Neural progenitor cell (in vitro differentiated cells): ENCODE data around the gene SMOC2. TPM values are rescaled to one million over a fixed set of nuclear protein-coding genes. Genes with fewer than 3 reads are reported as not detected.

Source experiments
- DNase-seq: peaks from one replicate; pipeline ENCODE4 v3.0.0-alpha.2; 2016; ENCODE audit warnings: low spot score
- H2AFZ ChIP-seq: fragments of 200-600 bp; sonication (generic); replicated peaks from 2 replicates; pipeline ENCODE4 v1.6.1; 2016; ENCODE audit warnings: antibody characterized with exemption
- H3F3A ChIP-seq: fragments of 200-600 bp; sonication (generic); 2 replicates; pipeline ENCODE4 v1.6.1; 2016; ENCODE audit warnings: antibody characterized with exemption, low read depth
- H3K27ac ChIP-seq: fragments of 200-600 bp; sonication (generic); 2 replicates; pipeline ENCODE4 v1.5.1; 2016; ENCODE audit warnings: mild to moderate bottlenecking
- H3K27me3 ChIP-seq: fragments of 200-600 bp; sonication (generic); 2 replicates; pipeline ENCODE4 v1.6.1; 2016; ENCODE audit warnings: mild to moderate bottlenecking, moderate library complexity
- H3K36me3 ChIP-seq: fragments of 200-600 bp; sonication (generic); 2 replicates; pipeline ENCODE4 v1.5.1; 2016
- H3K4me1 ChIP-seq: fragments of 200-600 bp; sonication (generic); 2 replicates; pipeline ENCODE4 v1.6.1; 2016; ENCODE audit warnings: mixed run types
- H3K4me2 ChIP-seq: fragments of 200-600 bp; sonication (generic); 2 replicates; pipeline ENCODE4 v1.6.1; 2016
- H3K4me3 ChIP-seq: fragments of 200-600 bp; sonication (generic); 2 replicates; pipeline ENCODE4 v1.5.1; 2016
- H3K79me2 ChIP-seq: fragments of 200-600 bp; sonication (generic); 2 replicates; pipeline ENCODE4 v1.6.1; 2016; ENCODE audit warnings: low read depth
- H3K9ac ChIP-seq: fragments of 200-600 bp; sonication (generic); 2 replicates; pipeline ENCODE4 v1.6.1; 2016
- H3K9me3 ChIP-seq: fragments of 200-600 bp; sonication (generic); 2 replicates; pipeline ENCODE4 v1.5.1; 2016; ENCODE audit warnings: low read depth
- H4K20me1 ChIP-seq: fragments of 200-600 bp; sonication (generic); 2 replicates; pipeline ENCODE4 v1.6.1; 2016; ENCODE audit warnings: low read depth
- H3K27ac Mint-ChIP-seq: 3 replicates; pipeline ENCODE4 v1.8.0; 2021; ENCODE audit warnings: mixed read lengths
- H3K27me3 Mint-ChIP-seq: 2 replicates; pipeline ENCODE4 v1.8.0; 2022; ENCODE audit warnings: low read depth, mild to moderate bottlenecking, inconsistent platforms, moderate library complexity, mixed read lengths; ENCODE audit not compliant: insufficient read depth
- H3K36me3 Mint-ChIP-seq: 3 replicates; pipeline ENCODE4 v1.8.0; 2021; ENCODE audit warnings: mixed read lengths
- H3K4me1 Mint-ChIP-seq: 3 replicates; pipeline ENCODE4 v1.8.0; 2021; ENCODE audit warnings: mixed read lengths
- H3K4me3 Mint-ChIP-seq: 3 replicates; pipeline ENCODE4 v1.8.0; 2021; ENCODE audit warnings: mild to moderate bottlenecking, moderate library complexity, mixed read lengths
- H3K9me3 Mint-ChIP-seq: 3 replicates; pipeline ENCODE4 v1.8.0; 2020; ENCODE audit warnings: mixed read lengths
- CTCF ChIP-seq: fragments of 200-600 bp; sonication (generic); IDR thresholded peaks from 2 replicates; pipeline ENCODE4 v1.5.1; 2017; ENCODE audit warnings: antibody characterized with exemption, mild to moderate bottlenecking
- EZH2 ChIP-seq: fragments of 200-600 bp; sonication (generic); IDR thresholded peaks from 2 replicates; pipeline ENCODE4 v1.6.1; 2017; ENCODE audit warnings: antibody characterized with exemption, mild to moderate bottlenecking, moderate library complexity
- EZH2phosphoT487 ChIP-seq: fragments of 200-600 bp; sonication (generic); IDR thresholded peaks from 2 replicates; pipeline ENCODE4 v1.6.1; 2017; ENCODE audit warnings: antibody characterized with exemption
- total RNA-seq: library from RNA; depleted of rRNA; stranded (reverse); fragments of >200 nt; gene quantifications from 2 replicates; pipeline ENCODE4 v1.2.3, GENCODE V29; 2015; ENCODE audit warnings: low replicate concordance

Gene SMOC2
- total RNA-seq, 1 donor from 2014 or later, result 0.75 TPM

GRCh38 chr6:168495636-168496035 is 54.7 kb downstream of the SMOC2 start:
- H3F3A ChIP-seq, result no peaks in the 10 kb centered on the region
- no peak overlapping the region for H3K27ac ChIP-seq
- no peak overlapping the region for H2AFZ ChIP-seq
- DNase-seq, result no peak
- no peak overlapping the region for H3K4me3 ChIP-seq
- no peaks in the 10 kb centered on the region for H3K9me3 ChIP-seq
- H4K20me1 ChIP-seq, result no peaks in the 10 kb centered on the region
- Mint-ChIP-seq H3K4me1 (peaks cover 12% of the 10 kb centered on the region), H3K27ac (no peak overlapping the region), H3K4me3 (no peak overlapping the region), H3K9me3 (no peaks in the 10 kb centered on the region), H3K27me3 (peaks cover 5% of the 10 kb centered on the region), H3K36me3 (no peaks in the 10 kb centered on the region)
- H3K4me1 ChIP-seq, result no peaks in the 10 kb centered on the region
- H3K4me2 ChIP-seq, result no peak overlapping the region
- H3K79me2 ChIP-seq, result no peaks in the 10 kb centered on the region
- H3K9ac ChIP-seq, result no peak overlapping the region
- TF ChIP-seq EZH2, result no peak
- no peak for TF ChIP-seq EZH2phosphoT487
- no peak for TF ChIP-seq CTCF
- H3K27me3 ChIP-seq, result no peaks in the 10 kb centered on the region
- H3K36me3 ChIP-seq, result no peaks in the 10 kb centered on the region

- Histone ChIP-seq H3K4me2 (no peak overlapping the region), H3K36me3 (no peaks in the 10 kb centered on the region), H3K27me3 (no peaks in the 10 kb centered on the region), H3K79me2 (no peaks in the 10 kb centered on the region), H3K4me1 (no peaks in the 10 kb centered on the region), H3K9ac (no peak overlapping the region), H3F3A (no peaks in the 10 kb centered on the region), H2AFZ (no peak overlapping the region), H3K4me3 (no peak overlapping the region), H3K27ac (no peak overlapping the region), H4K20me1 (no peaks in the 10 kb centered on the region), H3K9me3 (no peaks in the 10 kb centered on the region)
- peaks cover 12% of the 10 kb centered on the region for H3K4me1 Mint-ChIP-seq
- no peak for DNase-seq
- no peak overlapping the region for H3K4me3 Mint-ChIP-seq
- H3K27me3 Mint-ChIP-seq, result peaks cover 5% of the 10 kb centered on the region
- no peaks in the 10 kb centered on the region for H3K36me3 Mint-ChIP-seq
- no peaks in the 10 kb centered on the region for H3K9me3 Mint-ChIP-seq
- H3K27ac Mint-ChIP-seq, result no peak overlapping the region
- TF ChIP-seq CTCF (no peak), EZH2 (no peak), EZH2phosphoT487 (no peak)
Measured at GRCh38 chr6:168496139-168496996, 55.4 kb downstream of the SMOC2 start.

GRCh38 chr6:168496997-168497331 is 56.0 kb downstream of the SMOC2 start:
- no peaks in the 10 kb centered on the region for H3K79me2 ChIP-seq
- no peaks in the 10 kb centered on the region for H4K20me1 ChIP-seq
- H3F3A ChIP-seq, result no peaks in the 10 kb centered on the region
- H2AFZ ChIP-seq, result no peak overlapping the region
- H3K9me3 Mint-ChIP-seq, result no peaks in the 10 kb centered on the region
- H3K4me1 ChIP-seq, result no peaks in the 10 kb centered on the region
- H3K27ac ChIP-seq, result no peak overlapping the region
- H3K9me3 ChIP-seq, result no peaks in the 10 kb centered on the region
- H3K4me3 Mint-ChIP-seq, result no peak overlapping the region
- H3K9ac ChIP-seq, result no peak overlapping the region
- H3K27ac Mint-ChIP-seq, result no peak overlapping the region
- peaks cover 7% of the 10 kb centered on the region for H3K27me3 Mint-ChIP-seq
- no peak overlapping the region for H3K4me3 ChIP-seq
- no peak overlapping the region for H3K4me2 ChIP-seq
- no peak for TF ChIP-seq EZH2
- TF ChIP-seq CTCF, result no peak
- TF ChIP-seq EZH2phosphoT487, result no peak
- DNase-seq, result no peak
- H3K36me3 Mint-ChIP-seq, result no peaks in the 10 kb centered on the region
- no peaks in the 10 kb centered on the region for H3K36me3 ChIP-seq
- H3K27me3 ChIP-seq, result no peaks in the 10 kb centered on the region
- peaks cover 12% of the 10 kb centered on the region for H3K4me1 Mint-ChIP-seq
